Activated T-cell treated with anti-CD3 and anti-CD28 coated beads, Interleukin-2, amount 50 U/mL, for 24 hours (primary cell): ENCODE results near the gene SLC5A10.

Source experiments
- DNase-seq: peaks from one replicate; pipeline ENCODE4 v3.0.0-alpha.2; 2020
- H3K27ac Mint-ChIP-seq: 2 replicates; pipeline ENCODE4 v1.8.0; 2020; ENCODE audit warnings: mild to moderate bottlenecking, mixed read lengths
- H3K27me3 Mint-ChIP-seq: 2 replicates; pipeline ENCODE4 v1.8.0; 2020; ENCODE audit warnings: mixed read lengths
- H3K36me3 Mint-ChIP-seq: 2 replicates; pipeline ENCODE4 v1.8.0; 2020; ENCODE audit warnings: low read depth, mixed read lengths
- H3K4me1 Mint-ChIP-seq: 2 replicates; pipeline ENCODE4 v1.8.0; 2020; ENCODE audit warnings: low read depth, mixed read lengths
- H3K4me3 Mint-ChIP-seq: 2 replicates; pipeline ENCODE4 v1.8.0; 2020; ENCODE audit warnings: mild to moderate bottlenecking, moderate library complexity, mixed read lengths
- H3K9me3 Mint-ChIP-seq: 2 replicates; pipeline ENCODE4 v1.8.0; 2020; ENCODE audit warnings: mixed read lengths

Gene SLC5A10

GRCh38 chr17:18993905-18994526, 42.1 kb downstream of the SLC5A10 start:
- H3K9me3 Mint-ChIP-seq, result peaks cover 5% of the 10 kb centered on the region
- no peak overlapping the region for H3K4me3 Mint-ChIP-seq
- H3K27ac Mint-ChIP-seq, result no peak overlapping the region
- DNase-seq, result no peak
- H3K36me3 Mint-ChIP-seq, result peaks cover 66% of the 10 kb centered on the region
- H3K4me1 Mint-ChIP-seq, result peaks cover 23% of the 10 kb centered on the region
- no peaks in the 10 kb centered on the region for H3K27me3 Mint-ChIP-seq

- Mint-ChIP-seq H3K4me3 (no peak overlapping the region), H3K9me3 (peaks cover 5% of the 10 kb centered on the region), H3K27ac (no peak overlapping the region), H3K4me1 (peaks cover 23% of the 10 kb centered on the region), H3K36me3 (peaks cover 72% of the 10 kb centered on the region), H3K27me3 (no peaks in the 10 kb centered on the region)
- no peak for DNase-seq
Measured at GRCh38 chr17:18994631-18995030, 42.7 kb downstream of the SLC5A10 start.

- Mint-ChIP-seq H3K36me3 (peaks cover 75% of the 10 kb centered on the region), H3K4me3 (no peak overlapping the region)
Measured at GRCh38 chr17:18995220-18995619, 43.3 kb downstream of the SLC5A10 start.

GRCh38 chr17:18996458-18996857, 44.5 kb downstream of the SLC5A10 start:
- no peak overlapping the region for H3K4me3 Mint-ChIP-seq
- peaks cover 5% of the 10 kb centered on the region for H3K9me3 Mint-ChIP-seq
- H3K36me3 Mint-ChIP-seq, result peaks cover 83% of the 10 kb centered on the region

More at GRCh38 chr17:18995220-18995619, 43.3 kb downstream of the SLC5A10 start:
- no peaks in the 10 kb centered on the region for H3K27me3 Mint-ChIP-seq
- H3K4me1 Mint-ChIP-seq, result peaks cover 25% of the 10 kb centered on the region
- no peak overlapping the region for H3K27ac Mint-ChIP-seq
- DNase-seq, result no peak
- peaks cover 5% of the 10 kb centered on the region for H3K9me3 Mint-ChIP-seq

GRCh38 chr17:18997650-18998196, 45.8 kb downstream of the SLC5A10 start:
- peak overlapping the region; percentile 44 for H3K27ac Mint-ChIP-seq
- H3K4me1 Mint-ChIP-seq, result peaks cover 46% of the 10 kb centered on the region
- no peaks in the 10 kb centered on the region for H3K27me3 Mint-ChIP-seq
- H3K4me3 Mint-ChIP-seq, result no peak overlapping the region
- peaks cover 5% of the 10 kb centered on the region for H3K9me3 Mint-ChIP-seq
- H3K36me3 Mint-ChIP-seq, result peaks cover 89% of the 10 kb centered on the region
- DNase-seq, result no peak

More at GRCh38 chr17:18996458-18996857, 44.5 kb downstream of the SLC5A10 start:
- H3K27me3 Mint-ChIP-seq, result no peaks in the 10 kb centered on the region
- no peak for DNase-seq
- H3K4me1 Mint-ChIP-seq, result peaks cover 35% of the 10 kb centered on the region
- no peak overlapping the region for H3K27ac Mint-ChIP-seq

- no peaks in the 10 kb centered on the region for H3K27me3 Mint-ChIP-seq
- H3K4me1 Mint-ChIP-seq, result peaks cover 37% of the 10 kb centered on the region
- DNase-seq, result no peak
- H3K9me3 Mint-ChIP-seq, result peaks cover 5% of the 10 kb centered on the region
- peaks cover 84% of the 10 kb centered on the region for H3K36me3 Mint-ChIP-seq
- no peak overlapping the region for H3K27ac Mint-ChIP-seq
- no peak overlapping the region for H3K4me3 Mint-ChIP-seq
Measured at GRCh38 chr17:18999394-18999793, 47.4 kb downstream of the SLC5A10 start.

- peaks cover 5% of the 10 kb centered on the region for H3K9me3 Mint-ChIP-seq
- H3K4me1 Mint-ChIP-seq, result peaks cover 40% of the 10 kb centered on the region
- peaks cover 82% of the 10 kb centered on the region for H3K36me3 Mint-ChIP-seq
- no peak for DNase-seq
- H3K4me3 Mint-ChIP-seq, result no peak overlapping the region
- H3K27me3 Mint-ChIP-seq, result no peaks in the 10 kb centered on the region
- H3K27ac Mint-ChIP-seq, result no peak overlapping the region
Measured at GRCh38 chr17:18999911-19000310, 47.9 kb downstream of the SLC5A10 start.

- peaks cover 43% of the 10 kb centered on the region for H3K4me1 Mint-ChIP-seq
- H3K27ac Mint-ChIP-seq, result no peak overlapping the region
- H3K36me3 Mint-ChIP-seq, result peaks cover 73% of the 10 kb centered on the region
- H3K9me3 Mint-ChIP-seq, result peaks cover 2% of the 10 kb centered on the region
- DNase-seq, result no peak
- no peaks in the 10 kb centered on the region for H3K27me3 Mint-ChIP-seq
- no peak overlapping the region for H3K4me3 Mint-ChIP-seq
Measured at GRCh38 chr17:19000531-19001325, 48.8 kb downstream of the SLC5A10 start.

GRCh38 chr17:19001907-19002590, 50.1 kb downstream of the SLC5A10 start:
- Mint-ChIP-seq H3K4me3 (peak overlapping the region; percentile 89), H3K9me3 (no peaks in the 10 kb centered on the region), H3K36me3 (peaks cover 60% of the 10 kb centered on the region), H3K4me1 (peaks cover 43% of the 10 kb centered on the region), H3K27ac (no peak overlapping the region), H3K27me3 (no peaks in the 10 kb centered on the region)
- no peak for DNase-seq

GRCh38 chr17:19002805-19003542, 51.0 kb downstream of the SLC5A10 start:
- Mint-ChIP-seq H3K9me3 (no peaks in the 10 kb centered on the region), H3K36me3 (peaks cover 52% of the 10 kb centered on the region), H3K27me3 (no peaks in the 10 kb centered on the region), H3K27ac (peak overlapping the region; percentile 67), H3K4me3 (peak overlapping the region; percentile 89), H3K4me1 (peaks cover 39% of the 10 kb centered on the region)
- DNase-seq, result peak; percentile 41

- H3K27ac Mint-ChIP-seq, result peak overlapping the region; percentile 96
- H3K36me3 Mint-ChIP-seq, result peaks cover 45% of the 10 kb centered on the region
- DNase-seq, result peak; percentile 74
- peak overlapping the region; percentile 89 for H3K4me3 Mint-ChIP-seq
- H3K4me1 Mint-ChIP-seq, result peaks cover 39% of the 10 kb centered on the region
- H3K27me3 Mint-ChIP-seq, result no peaks in the 10 kb centered on the region
- no peaks in the 10 kb centered on the region for H3K9me3 Mint-ChIP-seq
Measured at GRCh38 chr17:19003543-19004420, 51.8 kb downstream of the SLC5A10 start.

GRCh38 chr17:19004421-19005136, 52.6 kb downstream of the SLC5A10 start, which contains the start of gene FAM83G:
Gene FAM83G, minus strand, starts transcription at chr17:19004764. Its CDS starts 723 bp downstream, at chr17:19004041.
- H3K4me3 Mint-ChIP-seq, result peak within 1 kb of the TSS; percentile 89
- DNase-seq, result peak; percentile 94
- no peaks in the 10 kb centered on the region for H3K9me3 Mint-ChIP-seq
- peaks cover 39% of the 10 kb centered on the region for H3K4me1 Mint-ChIP-seq
- peak within 1 kb of the TSS; percentile 96 for H3K27ac Mint-ChIP-seq
- H3K27me3 Mint-ChIP-seq, result no peaks in the 10 kb centered on the region
- H3K36me3 Mint-ChIP-seq, result peaks cover 41% of the 10 kb centered on the region
